Measurements from ENCODE around the gene SSMEM1.
"Not testable (repeated sequence)": the region's sequence is repeated elsewhere in the genome, so short reads cannot be mapped to it uniquely, and the experiment has no call there.

Gene SSMEM1

GRCh38 chr7:130249626-130250025, 42.0 kb downstream of the SSMEM1 start:
- not testable (repeated sequence) for H3K4me1 ChIP-seq (ENCODE audit: control insufficient read depth, insufficient read depth, low read depth, low read length); H3K36me3 ChIP-seq (ENCODE audit: control insufficient read depth in 1 of 2, insufficient read depth in 2 of 2, low read depth in 1 of 2, low read length in 2 of 2); H3K9ac ChIP-seq (ENCODE audit: low read length); H3K27me3 ChIP-seq (ENCODE audit: control insufficient read depth in 1 of 2, insufficient read depth in 1 of 2, low read length in 2 of 2); H3K14ac ChIP-seq (ENCODE audit: low read length in 2 of 2); H2BK15ac ChIP-seq (ENCODE audit: low read depth, poor library complexity, severe bottlenecking); H2AFZ ChIP-seq (ENCODE audit: low read depth, low read length); H2BK120ac ChIP-seq (ENCODE audit: low read depth, low read length); H3K18ac ChIP-seq (ENCODE audit: low read depth in 1 of 2, low read length in 2 of 2); H3K9me3 ChIP-seq (ENCODE audit: control insufficient read depth, low read length); H3K27ac ChIP-seq (ENCODE audit: low read length, poor library complexity, severe bottlenecking); H4K8ac ChIP-seq (ENCODE audit: low read length); DNase-seq; H3K4me2 ChIP-seq (ENCODE audit: low read length, poor library complexity, severe bottlenecking); H2AK5ac ChIP-seq (ENCODE audit: low read length, severe bottlenecking); H2BK5ac ChIP-seq (ENCODE audit: low read depth, low read length, poor library complexity, severe bottlenecking); H3K79me1 ChIP-seq (replicated peaks; ENCODE audit: low read length, poor library complexity, severe bottlenecking); H3K4me3 ChIP-seq (ENCODE audit: insufficient read depth in 1 of 2, low read depth in 1 of 2, low read length in 2 of 2); H3K23ac ChIP-seq (ENCODE audit: low read length in 2 of 2); H4K91ac ChIP-seq (ENCODE audit: low read length); H2BK12ac ChIP-seq (ENCODE audit: low read length in 2 of 2); H3K4ac ChIP-seq (ENCODE audit: low read depth in 1 of 2, low read length in 2 of 2)
- WGBS = 100% methylated on average over 1 of the region's 3 CpGs

DNA sequence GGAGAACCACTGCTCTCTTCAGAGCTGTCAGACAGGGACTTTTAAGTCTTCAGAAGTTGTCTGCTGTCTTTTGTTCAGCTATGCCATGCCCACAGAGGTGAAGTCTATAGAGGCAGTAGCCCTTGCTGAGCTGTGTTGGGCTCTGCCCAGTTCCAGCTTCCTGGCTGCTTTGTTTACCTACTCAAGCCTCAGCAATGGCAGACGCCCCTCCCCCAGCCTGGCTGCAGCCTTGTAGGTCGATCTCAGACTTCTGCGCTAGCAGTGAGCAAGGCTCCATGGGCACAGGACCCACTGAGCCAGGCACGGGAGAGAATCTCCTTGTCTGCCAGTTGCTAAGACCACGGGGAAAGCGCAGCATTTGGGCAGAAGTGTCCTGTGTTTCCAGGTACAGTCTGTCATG, 46.9 kb downstream of the SSMEM1 start:
- H3K36me3 ChIP-seq (ENCODE audit: control insufficient read depth in 1 of 2, insufficient read depth in 2 of 2, low read depth in 1 of 2, low read length in 2 of 2) = no peaks in the 10 kb centered on the region
- no peak overlapping the region for H3K9ac ChIP-seq (ENCODE audit: low read length)
- no peak overlapping the region for H2BK15ac ChIP-seq (ENCODE audit: low read depth, poor library complexity, severe bottlenecking)
- no peak overlapping the region for H3K4ac ChIP-seq (ENCODE audit: low read depth in 1 of 2, low read length in 2 of 2)
- H4K8ac ChIP-seq (ENCODE audit: low read length) = peak overlapping the region; percentile 54
- 92% methylated on average over 6 of the region's 6 CpGs for WGBS
- no peak overlapping the region for H2BK120ac ChIP-seq (ENCODE audit: low read depth, low read length)
- no peak overlapping the region for H2AK5ac ChIP-seq (ENCODE audit: low read length, severe bottlenecking)
- no peak overlapping the region for H3K4me2 ChIP-seq (ENCODE audit: low read length, poor library complexity, severe bottlenecking)
- no peak for DNase-seq
- H3K4me3 ChIP-seq (ENCODE audit: insufficient read depth in 1 of 2, low read depth in 1 of 2, low read length in 2 of 2) = no peak overlapping the region
- no peak overlapping the region for H3K18ac ChIP-seq (ENCODE audit: low read depth in 1 of 2, low read length in 2 of 2)
- no peak overlapping the region for H2BK5ac ChIP-seq (ENCODE audit: low read depth, low read length, poor library complexity, severe bottlenecking)
- no peak overlapping the region for H4K91ac ChIP-seq (ENCODE audit: low read length)
- H2AFZ ChIP-seq (ENCODE audit: low read depth, low read length) = no peak overlapping the region
- H3K14ac ChIP-seq (ENCODE audit: low read length in 2 of 2) = peak overlapping the region in 1 of 2 experiments; percentile 48
- no peak overlapping the region for H3K23ac ChIP-seq (ENCODE audit: low read length in 2 of 2)
- H2BK12ac ChIP-seq (ENCODE audit: low read length in 2 of 2) = no peak overlapping the region
- H3K27ac ChIP-seq (ENCODE audit: low read length, poor library complexity, severe bottlenecking) = no peak overlapping the region
- H3K79me1 ChIP-seq (replicated peaks; ENCODE audit: low read length, poor library complexity, severe bottlenecking) = no peaks in the 10 kb centered on the region
- no peaks in the 10 kb centered on the region for H3K4me1 ChIP-seq (ENCODE audit: control insufficient read depth, insufficient read depth, low read depth, low read length)
- H3K27me3 ChIP-seq (ENCODE audit: control insufficient read depth in 1 of 2, insufficient read depth in 1 of 2, low read length in 2 of 2) = no peaks in the 10 kb centered on the region
- H3K9me3 ChIP-seq (ENCODE audit: control insufficient read depth, low read length) = peaks cover 37% of the 10 kb centered on the region

DNA sequence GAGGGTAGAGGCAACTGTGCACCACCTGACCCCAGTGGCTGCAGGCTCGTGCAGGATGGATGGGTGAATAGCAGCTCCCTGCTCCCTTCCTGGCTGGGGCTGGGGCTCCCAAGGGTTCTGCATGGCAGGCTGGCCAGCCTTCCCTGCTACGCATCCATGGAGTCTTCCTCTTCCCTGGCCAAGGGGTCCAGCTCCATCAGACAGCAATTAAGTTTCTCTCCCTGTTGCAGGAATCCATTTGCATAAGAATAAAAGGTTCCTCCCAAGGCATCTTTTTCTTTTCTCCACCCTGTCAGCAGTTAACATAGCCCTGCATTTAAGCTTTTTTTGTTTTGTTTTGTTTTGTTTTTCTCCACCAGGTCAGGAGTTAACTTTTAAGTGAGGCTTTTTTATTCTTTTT, 49.0 kb downstream of the SSMEM1 start:
- no peaks in the 10 kb centered on the region for H3K79me1 ChIP-seq (replicated peaks; ENCODE audit: low read length, poor library complexity, severe bottlenecking)
- no peak overlapping the region for H3K27ac ChIP-seq (ENCODE audit: low read length, poor library complexity, severe bottlenecking)
- H2AK5ac ChIP-seq (ENCODE audit: low read length, severe bottlenecking) = no peak overlapping the region
- H4K91ac ChIP-seq (ENCODE audit: low read length) = no peak overlapping the region
- H3K36me3 ChIP-seq (ENCODE audit: control insufficient read depth in 1 of 2, insufficient read depth in 2 of 2, low read depth in 1 of 2, low read length in 2 of 2) = no peaks in the 10 kb centered on the region
- no peak overlapping the region for H4K8ac ChIP-seq (ENCODE audit: low read length)
- H2BK15ac ChIP-seq (ENCODE audit: low read depth, poor library complexity, severe bottlenecking) = no peak overlapping the region
- DNase-seq = no peak
- no peak overlapping the region for H3K18ac ChIP-seq (ENCODE audit: low read depth in 1 of 2, low read length in 2 of 2)
- peaks cover 58% of the 10 kb centered on the region for H3K9me3 ChIP-seq (ENCODE audit: control insufficient read depth, low read length)
- H3K14ac ChIP-seq (ENCODE audit: low read length in 2 of 2) = no peak overlapping the region
- no peak overlapping the region for H3K4me3 ChIP-seq (ENCODE audit: insufficient read depth in 1 of 2, low read depth in 1 of 2, low read length in 2 of 2)
- no peak overlapping the region for H2BK120ac ChIP-seq (ENCODE audit: low read depth, low read length)
- no peak overlapping the region for H3K9ac ChIP-seq (ENCODE audit: low read length)
- H3K4me1 ChIP-seq (ENCODE audit: control insufficient read depth, insufficient read depth, low read depth, low read length) = no peaks in the 10 kb centered on the region
- no peak overlapping the region for H2BK12ac ChIP-seq (ENCODE audit: low read length in 2 of 2)
- 72% methylated on average over 2 of the region's 2 CpGs for WGBS
- H3K27me3 ChIP-seq (ENCODE audit: control insufficient read depth in 1 of 2, insufficient read depth in 1 of 2, low read length in 2 of 2) = no peaks in the 10 kb centered on the region
- no peak overlapping the region for H3K23ac ChIP-seq (ENCODE audit: low read length in 2 of 2)
- H3K4ac ChIP-seq (ENCODE audit: low read depth in 1 of 2, low read length in 2 of 2) = no peak overlapping the region
- H2AFZ ChIP-seq (ENCODE audit: low read depth, low read length) = no peak overlapping the region
- no peak overlapping the region for H3K4me2 ChIP-seq (ENCODE audit: low read length, poor library complexity, severe bottlenecking)
- H2BK5ac ChIP-seq (ENCODE audit: low read depth, low read length, poor library complexity, severe bottlenecking) = no peak overlapping the region

DNA sequence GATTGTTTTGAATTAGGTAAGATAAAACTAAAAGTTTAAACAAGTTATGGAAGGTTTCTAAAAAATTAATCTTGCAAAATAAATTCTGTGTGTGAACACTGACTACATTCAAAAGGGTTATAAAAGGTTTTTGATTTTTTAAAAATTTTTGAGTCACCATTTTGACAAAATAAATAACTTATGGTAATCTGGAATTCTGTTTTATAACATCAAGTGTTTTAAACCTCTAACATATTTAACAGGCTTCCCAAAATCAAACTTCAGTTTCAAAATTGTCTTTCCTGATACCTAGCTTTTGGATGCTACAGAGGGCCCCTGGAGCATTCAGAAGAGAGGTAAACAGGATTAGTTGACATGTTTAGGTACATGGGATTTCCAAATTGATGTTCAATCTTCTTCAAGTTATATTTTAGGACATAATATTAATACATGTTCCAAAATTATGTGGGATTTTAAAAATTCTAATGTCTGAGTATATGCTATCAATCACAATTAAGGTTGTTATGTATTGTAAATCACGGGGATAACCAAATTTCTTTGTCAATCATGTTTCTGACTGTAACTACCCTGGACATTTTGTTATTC, 50.9 kb downstream of the SSMEM1 start:
- no CpG with 5 or more reads among the region's 1 CpG for WGBS
- DNase-seq = no peak
- Histone ChIP-seq H2BK120ac (ENCODE audit: low read depth, low read length) (no peak overlapping the region), H3K4me2 (ENCODE audit: low read length, poor library complexity, severe bottlenecking) (no peak overlapping the region), H4K91ac (ENCODE audit: low read length) (no peak overlapping the region), H2AFZ (ENCODE audit: low read depth, low read length) (no peak overlapping the region), H3K4me3 (ENCODE audit: insufficient read depth in 1 of 2, low read depth in 1 of 2, low read length in 2 of 2) (no peak overlapping the region), H2BK15ac (ENCODE audit: low read depth, poor library complexity, severe bottlenecking) (no peak overlapping the region), H2AK5ac (ENCODE audit: low read length, severe bottlenecking) (no peak overlapping the region), H3K27me3 (ENCODE audit: control insufficient read depth in 1 of 2, insufficient read depth in 1 of 2, low read length in 2 of 2) (no peaks in the 10 kb centered on the region), H3K27ac (ENCODE audit: low read length, poor library complexity, severe bottlenecking) (no peak overlapping the region), H3K79me1 (replicated peaks; ENCODE audit: low read length, poor library complexity, severe bottlenecking) (no peaks in the 10 kb centered on the region), H3K36me3 (ENCODE audit: control insufficient read depth in 1 of 2, insufficient read depth in 2 of 2, low read depth in 1 of 2, low read length in 2 of 2) (no peaks in the 10 kb centered on the region), H3K4ac (ENCODE audit: low read depth in 1 of 2, low read length in 2 of 2) (no peak overlapping the region), H3K9me3 (ENCODE audit: control insufficient read depth, low read length) (peaks cover 65% of the 10 kb centered on the region), H4K8ac (ENCODE audit: low read length) (no peak overlapping the region), H3K14ac (ENCODE audit: low read length in 2 of 2) (no peak overlapping the region), H3K18ac (ENCODE audit: low read depth in 1 of 2, low read length in 2 of 2) (no peak overlapping the region), H3K23ac (ENCODE audit: low read length in 2 of 2) (no peak overlapping the region), H2BK5ac (ENCODE audit: low read depth, low read length, poor library complexity, severe bottlenecking) (no peak overlapping the region), H3K4me1 (ENCODE audit: control insufficient read depth, insufficient read depth, low read depth, low read length) (no peaks in the 10 kb centered on the region), H3K9ac (ENCODE audit: low read length) (no peak overlapping the region), H2BK12ac (ENCODE audit: low read length in 2 of 2) (no peak overlapping the region)
